GM18861 (cell line): ENCODE results near the gene PPA1.
"Not testable (repeated sequence)": the region's sequence is repeated elsewhere in the genome, so short reads cannot be mapped to it uniquely, and the experiment has no call there.

Experiments used
- ATAC-seq: cut with Tn5 transposase; IDR thresholded peaks from one replicate; pipeline ENCODE4 v1.9.1; 2021; ENCODE audit not compliant: unreplicated experiment

PPA1 gene

DNA sequence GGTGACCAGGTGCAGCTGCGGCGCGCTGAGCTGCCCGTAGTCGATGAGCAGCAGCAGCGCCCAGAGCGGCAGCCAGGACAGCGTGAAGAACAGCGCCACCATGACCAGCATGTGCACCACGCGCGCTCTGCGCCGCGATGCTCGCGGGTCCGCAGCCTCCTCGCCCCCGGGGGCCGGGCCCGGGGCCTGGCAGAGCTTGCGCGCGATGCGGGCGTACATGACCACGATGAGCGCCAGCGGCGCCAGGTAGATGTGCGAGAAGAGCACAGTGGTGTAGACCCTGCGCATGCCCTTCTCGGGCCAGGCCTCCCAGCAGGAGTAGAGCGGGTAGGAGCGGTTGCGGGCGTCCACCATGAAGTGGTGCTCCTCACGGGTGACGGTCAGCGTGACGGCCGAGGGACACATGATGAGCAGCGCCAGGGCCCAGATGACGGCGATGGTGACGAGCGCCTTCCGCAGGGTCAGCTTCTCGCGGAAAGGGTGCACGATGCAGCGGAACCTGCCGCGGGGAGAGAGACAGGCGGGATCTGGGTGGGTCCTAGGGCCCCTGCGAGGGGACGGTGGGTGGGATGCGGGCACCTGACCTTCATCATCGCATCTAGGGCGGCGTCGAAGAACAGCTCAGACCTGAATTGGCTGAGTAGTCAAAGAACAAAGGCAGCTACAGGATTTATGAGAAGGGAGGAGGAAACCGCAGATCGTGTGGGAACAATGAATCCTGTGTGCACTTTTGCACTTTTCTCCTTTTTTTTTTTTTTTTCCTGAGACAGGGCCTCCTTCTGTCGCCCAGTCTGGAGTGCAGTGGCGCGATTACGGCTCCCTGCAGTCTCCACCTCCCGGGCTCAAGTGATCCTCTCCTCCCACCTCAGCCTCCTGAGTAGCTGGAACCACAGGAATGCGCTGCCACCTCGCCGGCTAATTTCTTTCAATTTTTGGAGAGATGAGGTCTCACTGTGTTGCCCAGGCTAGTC is 22.4 kb upstream of the PPA1 start:
- ATAC-seq, result no peak

DNA sequence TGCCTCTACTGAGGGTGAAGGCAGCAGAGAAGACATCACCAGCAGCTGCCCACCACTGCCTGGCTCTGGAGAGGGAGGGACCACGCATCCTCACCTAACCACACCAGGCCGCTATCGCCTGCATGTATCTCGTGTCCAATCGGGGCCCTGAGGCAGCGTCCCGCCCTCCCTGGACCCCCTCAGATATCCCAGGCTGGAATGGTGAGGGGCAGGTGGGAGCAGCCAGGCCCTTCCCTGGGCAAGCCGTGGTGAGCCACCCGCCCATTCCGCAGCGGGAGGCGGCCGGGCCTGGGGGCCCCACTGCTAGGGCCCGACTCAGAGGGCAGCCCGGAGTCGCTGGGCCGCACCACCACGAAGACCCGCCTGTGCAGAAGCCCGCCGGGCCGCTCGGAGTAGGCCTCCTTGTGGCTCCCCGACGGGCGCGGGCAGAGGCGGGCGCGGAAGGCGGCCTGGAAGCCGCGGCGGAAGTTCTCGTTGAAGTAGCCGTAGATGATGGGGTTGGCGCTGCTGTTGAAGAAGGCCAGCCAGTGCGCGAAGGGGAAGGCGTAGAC is 21.6 kb upstream of the PPA1 start:
- no peak for ATAC-seq

DNA sequence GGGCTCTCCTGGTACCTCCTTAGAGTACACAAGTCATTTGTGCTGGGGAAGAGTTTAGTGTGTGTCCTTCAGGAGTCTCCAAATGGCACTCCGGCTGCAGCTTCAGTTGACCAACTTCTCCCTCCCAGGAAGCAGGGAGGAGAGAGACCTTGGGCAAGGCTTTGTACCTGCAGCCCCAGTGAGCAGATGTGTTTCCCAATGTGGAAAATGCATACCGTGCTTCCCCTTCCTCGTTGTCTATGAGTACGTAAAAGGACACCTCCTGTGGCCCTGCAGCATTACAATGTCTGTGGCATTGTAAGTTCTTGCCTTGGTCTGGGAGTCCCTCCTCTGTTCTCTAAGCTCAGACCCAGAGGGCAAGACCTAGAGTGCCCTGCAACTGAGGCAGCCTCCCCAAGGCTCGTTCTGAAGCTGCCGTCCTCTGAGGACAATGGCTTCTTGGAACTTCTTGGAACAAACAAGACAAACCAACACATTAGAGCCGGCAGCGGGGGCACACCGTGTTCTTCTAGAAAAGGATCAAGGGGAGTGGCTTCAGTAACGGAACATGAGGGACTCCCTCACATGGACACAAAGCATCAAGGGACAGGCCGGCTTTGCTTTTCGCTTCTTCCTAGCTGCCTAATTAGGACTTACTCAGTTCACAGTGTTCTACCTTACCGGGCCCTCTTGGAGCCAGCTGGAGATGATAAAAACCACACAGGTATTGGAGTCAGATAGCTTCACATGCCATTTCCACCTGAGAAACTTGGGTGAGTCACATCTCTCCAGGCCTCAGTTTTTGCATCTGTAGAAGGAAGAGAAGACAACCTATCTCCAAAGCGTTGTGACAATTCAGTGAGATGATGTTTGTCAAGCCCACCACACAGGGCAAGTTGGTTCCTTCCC is 20.9 kb upstream of the PPA1 start:
- no peak for ATAC-seq

DNA sequence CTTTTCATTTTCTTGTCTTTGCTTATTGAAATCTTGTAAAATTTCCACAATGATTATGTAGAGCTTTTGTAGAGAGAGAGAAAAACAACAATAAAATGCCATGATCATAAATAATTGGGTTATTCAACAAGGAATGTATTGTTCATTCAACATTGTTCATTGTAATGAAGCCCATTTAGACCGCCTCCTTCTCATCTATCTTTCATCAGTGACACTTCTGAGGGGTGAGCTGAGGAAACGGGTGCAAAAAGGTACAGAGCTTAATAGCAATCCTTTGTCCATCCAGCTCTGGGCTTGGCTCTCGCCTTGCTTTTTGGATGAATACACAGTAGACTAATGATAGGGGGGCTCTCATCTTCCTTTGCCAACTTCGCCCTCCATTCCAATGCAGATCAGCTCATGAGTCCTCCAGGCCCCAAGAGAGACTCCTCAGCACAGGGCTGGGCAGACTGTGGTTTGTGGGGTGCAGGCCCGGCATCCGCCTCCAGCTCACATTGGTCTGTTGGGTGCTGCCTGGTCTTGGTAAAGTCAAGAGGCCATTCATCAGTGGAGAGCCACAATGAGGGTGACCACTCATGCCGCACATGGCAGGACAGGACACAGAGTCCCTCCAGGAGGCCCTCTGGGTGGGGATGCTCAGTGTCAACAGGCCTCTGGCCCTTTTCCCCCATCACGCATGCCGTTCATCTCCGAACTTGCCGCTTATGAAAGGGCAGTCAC is 17.9 kb upstream of the PPA1 start:
- no peak for ATAC-seq

DNA sequence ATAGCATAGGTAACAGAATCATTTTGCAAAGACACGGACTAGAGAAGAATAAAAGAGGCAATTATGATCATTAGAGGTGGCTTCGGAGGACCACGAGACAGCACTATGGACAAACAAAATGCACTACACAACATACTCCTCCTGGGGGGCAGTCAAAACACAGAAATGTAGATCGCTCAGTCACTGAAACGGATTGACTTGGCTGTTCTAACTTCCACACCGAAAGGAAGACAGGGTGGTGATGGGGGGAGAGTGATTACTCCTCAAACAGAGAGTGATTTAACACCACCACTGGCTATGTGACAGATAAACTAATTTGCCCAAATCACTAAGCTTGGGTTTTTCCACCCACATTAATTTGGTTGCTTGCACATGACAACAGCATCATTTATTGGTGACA is 14.1 kb upstream of the PPA1 start:
- no peak for ATAC-seq

DNA sequence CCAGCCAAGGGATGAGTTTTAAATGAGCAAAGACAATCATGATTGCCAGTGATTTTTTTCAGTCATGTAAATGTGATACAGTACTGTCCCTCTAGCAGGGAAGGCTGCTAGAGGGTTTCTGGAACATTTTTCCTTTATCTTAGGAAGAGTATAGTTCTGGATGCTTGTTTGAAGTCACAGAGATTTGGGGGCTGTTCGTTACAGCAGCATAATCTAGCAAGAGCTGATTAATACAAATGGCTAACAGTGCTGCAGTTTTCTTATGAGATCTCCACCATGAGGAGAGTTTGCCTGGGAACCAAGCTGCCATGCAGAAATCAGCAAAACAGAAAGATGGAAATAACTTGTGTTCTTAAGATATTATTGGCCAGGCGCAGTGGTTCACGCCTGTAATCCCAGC is 7.9 kb upstream of the PPA1 start:
- ATAC-seq, result no peak

DNA sequence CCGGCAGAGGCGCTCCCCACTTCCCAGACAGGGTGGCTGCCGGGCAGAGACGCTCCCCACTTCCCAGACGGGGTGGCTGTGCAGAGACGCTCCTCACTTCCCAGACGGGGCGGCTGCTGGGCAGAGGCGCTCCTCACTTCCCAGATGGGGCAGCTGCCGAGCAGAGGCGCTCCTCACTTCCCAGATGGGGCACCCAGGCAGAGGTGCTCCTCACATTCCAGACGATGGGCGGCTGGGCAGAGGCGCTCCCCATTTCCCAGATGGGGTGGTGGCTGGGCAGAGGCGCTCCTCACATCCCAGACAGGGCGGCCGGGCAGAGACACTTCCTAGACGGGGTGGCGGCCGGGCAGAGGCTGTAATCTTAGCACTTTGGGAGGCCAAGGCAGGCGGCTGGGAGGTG is 6.8 kb upstream of the PPA1 start:
- ATAC-seq, result not testable (repeated sequence)

DNA sequence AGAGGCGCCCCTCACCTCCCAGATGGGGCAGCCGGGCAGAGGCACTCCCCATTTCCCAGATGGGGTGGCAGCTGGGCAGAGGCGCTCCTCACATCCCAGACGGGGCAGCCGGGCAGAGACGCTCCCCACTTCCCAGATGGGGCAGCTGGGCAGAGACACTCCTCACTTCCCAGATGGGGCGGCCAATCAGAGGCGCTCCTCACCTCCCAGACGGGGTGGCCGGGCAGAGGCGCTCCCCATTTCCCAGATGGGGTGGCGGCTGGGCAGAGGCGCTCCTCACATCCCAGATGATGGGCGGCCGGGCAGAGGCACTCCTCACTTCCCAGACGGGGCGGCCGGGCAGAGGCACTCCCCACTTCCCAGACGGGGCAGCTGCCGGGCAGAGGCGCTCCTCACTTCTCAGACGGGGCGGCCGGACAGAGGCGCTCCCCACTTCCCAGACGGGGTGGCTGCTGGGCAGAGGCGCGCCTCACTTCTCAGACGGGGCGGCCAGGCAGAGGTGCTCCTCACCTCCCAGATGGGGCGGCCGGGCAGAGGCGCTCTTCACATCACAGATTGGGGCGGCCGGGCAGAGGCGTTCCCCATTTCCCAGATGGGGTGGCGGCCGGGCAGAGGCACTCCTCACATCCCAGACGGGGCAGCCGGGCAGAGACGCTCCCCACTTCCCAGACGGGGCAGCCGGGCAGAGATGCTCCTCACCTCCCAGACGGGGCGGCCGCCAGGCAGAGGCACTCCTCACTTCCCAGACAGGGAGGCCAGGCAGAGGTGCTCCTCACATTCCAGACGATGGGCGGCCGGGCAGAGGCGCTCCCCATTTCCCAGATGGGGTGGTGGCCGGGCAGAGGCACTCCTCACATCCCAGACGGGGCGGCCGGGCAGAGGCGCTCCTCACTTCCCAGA is 6.1 kb upstream of the PPA1 start:
- ATAC-seq, result not testable (repeated sequence)

DNA sequence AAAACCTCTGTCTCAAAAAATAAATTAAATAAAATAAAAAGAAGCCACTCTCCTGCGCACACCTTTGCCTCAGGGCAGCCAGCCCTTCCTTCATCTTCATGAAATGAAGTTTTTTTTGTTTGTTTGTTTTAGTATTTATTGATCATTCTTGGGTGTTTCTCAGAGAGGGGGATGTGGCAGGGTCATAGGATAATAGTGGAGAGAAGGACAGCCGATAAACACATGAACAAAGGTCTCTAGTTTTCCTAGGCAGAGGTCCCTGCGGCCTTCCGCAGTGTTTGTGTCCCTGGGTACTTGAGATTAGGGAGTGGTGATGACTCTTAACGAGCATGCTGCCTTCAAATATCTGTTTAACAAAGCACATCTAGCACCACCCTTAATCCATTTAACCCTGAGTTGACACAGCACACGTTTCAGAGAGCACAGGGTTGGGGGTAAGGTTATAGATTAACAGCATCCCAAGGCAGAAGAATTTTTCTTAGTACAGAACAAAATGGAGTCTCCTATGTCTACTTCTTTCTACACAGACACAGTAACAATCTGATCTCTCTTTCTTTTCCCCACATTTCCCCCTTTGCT is 4.8 kb upstream of the PPA1 start:
- not testable (repeated sequence) for ATAC-seq

DNA sequence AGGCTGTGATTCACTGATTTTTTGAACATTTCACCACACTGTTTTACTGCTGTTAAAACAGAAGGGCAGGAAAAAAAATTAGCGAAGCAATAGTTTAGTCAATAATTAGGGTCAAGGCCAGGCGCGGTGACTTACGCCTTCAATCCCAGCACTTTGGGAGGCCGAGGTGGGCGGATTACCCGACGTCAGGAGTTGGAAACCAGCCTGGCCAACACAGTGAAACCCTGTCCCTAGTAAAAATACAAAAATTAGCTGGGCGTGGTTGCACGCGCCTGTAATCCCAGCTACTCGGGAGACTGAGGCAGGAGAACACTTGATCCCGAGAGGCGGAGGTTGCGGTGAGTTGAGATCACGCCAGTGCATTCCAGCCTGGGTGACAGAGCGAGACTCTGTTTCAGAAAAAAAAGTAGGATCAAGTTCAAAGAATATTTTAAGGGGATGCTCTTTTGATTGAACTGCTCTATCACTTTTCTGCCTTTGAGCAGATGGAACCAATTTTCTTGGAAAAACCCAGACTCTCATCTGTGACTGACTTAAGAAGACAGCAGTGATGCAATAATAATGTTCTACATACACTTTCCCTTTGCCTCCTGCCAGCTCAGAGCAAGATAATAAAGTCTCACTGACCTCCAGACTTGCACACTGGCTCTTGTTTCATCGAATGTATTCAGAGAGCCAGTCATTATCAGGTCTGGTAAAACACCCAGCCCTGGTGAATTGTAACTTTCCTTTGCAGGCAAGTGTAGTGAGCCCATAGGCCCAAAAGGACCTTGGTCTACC is 1.6 kb upstream of the PPA1 start:
- no peak for ATAC-seq

DNA sequence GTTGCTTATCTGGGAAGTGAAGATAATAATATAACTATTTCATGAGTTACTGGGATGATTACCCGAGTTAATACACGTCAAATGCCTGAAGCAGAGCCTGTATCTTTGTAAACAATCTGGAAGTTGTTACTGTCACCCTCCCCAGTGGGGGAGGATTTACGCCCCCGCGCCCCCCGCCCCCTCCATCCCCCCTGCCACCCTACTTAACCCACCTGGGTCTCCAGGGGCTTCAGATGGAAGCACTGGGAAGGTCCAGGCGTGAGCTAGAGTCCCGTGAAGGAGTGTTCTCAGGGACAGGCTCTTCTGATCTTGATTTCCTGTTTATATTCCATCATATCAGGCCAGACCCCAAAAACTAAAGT is 691 bp upstream of the PPA1 start:
- no peak for ATAC-seq

DNA sequence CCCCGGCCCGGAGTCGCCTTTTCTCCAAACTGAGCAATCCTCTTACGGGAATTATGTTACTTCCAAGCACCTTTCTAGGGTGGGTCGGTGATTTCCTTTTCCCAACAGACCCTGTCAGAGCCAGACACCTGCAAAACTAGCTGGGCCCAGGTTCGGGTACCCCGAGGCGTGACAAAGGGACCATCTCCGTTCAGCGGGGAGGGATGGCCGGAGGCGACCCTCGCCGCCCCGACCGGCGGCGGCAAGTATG is 445 bp downstream of the PPA1 start:
- no peak for ATAC-seq

DNA sequence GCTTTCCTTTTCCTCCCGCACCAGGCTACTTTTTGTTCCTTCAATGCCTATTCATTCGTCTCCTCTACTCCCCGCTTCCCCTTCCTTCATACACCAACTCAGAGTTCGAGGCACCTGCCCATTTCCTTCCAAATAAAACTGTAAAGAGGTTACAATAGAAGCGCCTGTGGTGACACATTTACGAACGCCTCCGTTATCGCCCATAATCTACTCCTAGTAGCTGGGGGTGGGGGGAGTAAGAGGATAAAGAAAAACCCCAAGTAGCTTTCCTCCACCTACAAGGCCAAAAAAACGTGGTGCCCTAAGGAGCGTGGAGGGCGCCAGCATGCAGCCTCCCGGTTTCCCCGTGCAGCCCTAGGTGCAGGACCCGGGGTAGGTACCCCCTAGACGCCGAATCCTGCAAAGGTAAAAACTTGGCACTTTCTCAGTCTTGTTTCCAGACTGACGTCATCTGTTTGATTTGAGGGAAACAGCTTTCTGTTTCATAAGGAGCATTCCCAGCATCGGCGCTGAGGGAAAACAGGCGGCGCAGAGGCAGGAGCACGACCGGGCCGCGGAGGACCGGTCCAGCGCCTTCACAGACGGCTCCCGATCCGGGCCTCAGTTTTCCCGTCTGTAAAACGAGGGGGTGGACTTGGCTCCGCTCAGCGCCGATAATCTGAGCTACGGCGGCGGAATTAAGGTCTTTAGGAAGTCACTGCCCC is 922 bp downstream of the PPA1 start:
- no peak for ATAC-seq

DNA sequence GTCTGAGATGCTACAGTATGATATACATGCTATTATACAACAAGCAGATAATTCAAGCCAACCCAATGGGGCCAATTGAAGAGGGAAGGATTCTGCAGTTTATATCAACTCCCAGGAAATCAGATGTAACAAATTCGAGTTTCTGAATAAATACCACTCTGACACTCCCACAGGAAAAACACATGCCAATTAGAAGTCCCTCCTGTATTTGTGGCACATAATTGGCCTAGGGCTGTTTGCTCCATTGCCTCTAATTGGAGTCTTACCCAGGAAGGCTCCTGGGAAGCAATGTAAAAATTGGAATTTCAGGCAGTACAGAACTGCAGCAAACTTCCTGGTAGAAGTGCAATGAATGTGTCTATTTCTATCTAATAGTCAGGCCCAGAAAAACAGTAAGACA is 4.7 kb downstream of the PPA1 start:
- ATAC-seq, result no peak

DNA sequence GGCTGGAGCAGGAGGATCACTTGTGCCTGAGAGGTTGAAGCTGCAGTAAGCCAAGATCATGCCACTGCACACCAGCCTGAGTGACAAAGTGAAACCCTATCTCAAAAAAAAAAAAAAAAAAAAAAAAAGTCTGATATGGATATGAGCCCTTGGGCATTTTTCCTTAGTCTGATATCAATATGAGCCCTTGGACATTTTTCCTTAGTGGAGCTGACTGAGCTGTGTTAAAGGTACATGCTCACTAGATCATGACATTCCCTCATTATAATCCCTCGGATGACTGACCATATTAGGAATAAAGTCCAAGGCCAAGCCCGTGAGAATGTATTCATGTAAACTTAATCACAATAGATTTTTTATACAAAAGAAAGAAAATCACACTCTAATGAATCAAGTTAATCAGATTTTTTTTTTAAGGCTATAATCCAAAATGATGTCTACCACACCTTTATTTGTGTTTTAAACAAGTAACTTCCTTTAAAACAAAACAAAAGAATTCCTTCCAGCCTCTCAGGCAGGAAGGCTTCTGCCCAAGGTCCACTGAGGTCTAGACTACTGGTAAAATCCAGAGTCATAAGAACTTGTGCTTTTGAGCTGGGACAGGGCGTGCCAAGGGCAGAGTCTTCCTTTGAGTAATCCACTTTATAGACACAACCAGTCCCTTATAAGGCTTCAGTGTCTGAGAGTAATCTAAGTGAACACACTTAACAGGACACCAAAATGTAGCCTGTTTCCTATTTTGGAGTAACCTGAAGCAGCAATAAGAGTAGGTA is 5.5 kb downstream of the PPA1 start:
- no peak for ATAC-seq

DNA sequence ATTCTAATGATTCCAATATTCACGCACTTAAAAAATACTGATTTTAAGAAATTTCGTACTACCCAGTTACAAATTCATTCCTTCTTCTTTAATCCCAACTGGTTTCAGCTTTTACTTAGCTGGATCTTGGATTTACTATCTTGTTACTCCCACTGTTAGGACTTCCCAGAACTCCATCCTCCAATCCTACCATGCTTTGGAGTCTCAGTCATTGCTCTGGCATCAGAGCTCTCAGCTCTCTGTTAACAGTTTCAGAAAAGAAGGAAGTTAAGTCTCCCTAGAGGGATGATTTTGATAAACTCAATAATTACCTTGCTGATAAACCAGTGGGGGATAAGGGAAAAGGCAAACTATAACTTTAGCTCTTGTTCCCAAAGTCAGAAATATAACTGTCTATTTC is 9.5 kb downstream of the PPA1 start:
- ATAC-seq, result no peak

DNA sequence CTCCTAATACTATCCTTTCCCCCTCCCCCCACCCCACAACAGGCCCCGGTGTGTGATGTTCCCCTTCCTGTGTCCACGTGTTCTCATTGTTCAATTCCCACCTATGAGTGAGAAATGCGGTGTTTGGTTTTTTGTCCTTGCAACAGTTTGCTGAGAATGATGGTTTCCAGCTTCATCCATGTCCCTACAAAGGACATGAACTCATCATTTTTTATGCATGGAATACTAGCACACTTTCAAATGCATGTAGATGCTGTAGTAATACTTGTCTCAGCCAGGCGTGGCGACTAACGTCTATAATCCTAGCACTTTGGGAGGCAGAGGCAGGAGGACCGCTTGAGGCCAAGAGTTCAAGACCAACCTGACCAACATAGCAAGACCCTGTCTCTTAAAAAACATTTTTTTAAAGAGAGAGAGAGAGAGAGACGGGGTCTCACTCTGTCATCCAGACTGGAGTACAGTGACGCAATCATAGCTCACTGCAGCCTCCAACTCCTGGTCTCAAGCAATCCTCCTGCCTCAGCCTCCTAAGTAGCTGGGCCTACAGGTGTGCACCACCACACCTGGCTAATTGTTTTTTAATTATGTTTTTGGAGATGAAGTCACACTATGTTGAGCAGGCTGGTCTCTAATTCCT is 10.3 kb downstream of the PPA1 start:
- ATAC-seq, result not testable (repeated sequence)
